MM.1S (cell line): ENCODE measurements around the gene PRRC1.

Experiments used
- CTCF ChIP-seq: fragments of 300-600 bp; sonication (generic); IDR thresholded peaks from 2 replicates; pipeline ENCODE4 v1.5.1; 2016; ENCODE audit warnings: antibody characterized with exemption, low read length, mixed read lengths
- EZH2 ChIP-seq: fragments of 300-600 bp; sonication (generic); optimal IDR thresholded peaks from 2 replicates; pipeline ENCODE3; 2017; ENCODE audit warnings: low read depth, mild to moderate bottlenecking, antibody characterized with exemption, low read length, mixed read lengths
- EZH2phosphoT487 ChIP-seq: fragments of 300-600 bp; sonication (generic); IDR thresholded peaks from 2 replicates; pipeline ENCODE4 v1.6.1; 2018; ENCODE audit warnings: antibody characterized with exemption, low read length

GRCh38 chr5:127574852-127575679, 57.6 kb downstream of the PRRC1 start:
- TF ChIP-seq CTCF (no peak), EZH2phosphoT487 (no peak), EZH2 (no peak)
